Endothelial cell of umbilical vein (primary cell): Measurements from ENCODE around the gene SLC5A10. TPM values are rescaled to one million over a fixed set of nuclear protein-coding genes. Genes with fewer than 3 reads are reported as not detected.
"Not testable (repeated sequence)": the region's sequence is repeated elsewhere in the genome, so short reads cannot be mapped to it uniquely, and the experiment has no call there.

Experiments used
- BruUV-seq: library from RNA; stranded (reverse); fragments of 400-500 nt; replicated peaks from 2 replicates; lab custom pipeline; 2021; lab: Mats Ljungman, UMichigan
- CTCF ChIA-PET: fragments of 300-600, 350-600 bp; sonication (Branson Sonifier 250); formaldehyde crosslinking; loops from one replicate; lab custom pipeline; 2021; ENCODE audit warnings: antibody characterized with exemption, inconsistent platforms; lab: Charles Lee
- POLR2A ChIA-PET: fragments of 300-600, 350-600 bp; sonication (Branson Sonifier 250); formaldehyde crosslinking; loops from one replicate; lab custom pipeline; 2021; ENCODE audit warnings: antibody characterized with exemption, inconsistent platforms; lab: Charles Lee
- DNase-seq: peaks from one replicate; pipeline ENCODE4 v3.0.0-alpha.2; 2011; ENCODE audit warnings: low read depth, low spot score
- FAIRE-seq: peaks from 2 replicates; lab custom pipeline; 2011; peaks lifted over from hg19 to GRCh38; lab: Jason Lieb, UNC
- H2AFZ ChIP-seq: 2 replicates; pipeline ENCODE4 v1.6.0; 2012; ENCODE audit warnings: low read depth, low read length, control low read depth, inconsistent platforms
- H3K27ac ChIP-seq: 2 replicates; pipeline ENCODE4 v1.5.1; 2011; ENCODE audit warnings: low read depth, mild to moderate bottlenecking, control low read depth, low read length, moderate library complexity; ENCODE audit not compliant: insufficient read depth
- H3K27me3 ChIP-seq, 2 experiments: 2 replicates each; pipeline versions ENCODE4 v1.6.0 to v1.6.1; 2011; ENCODE audit warnings: low read length in 2 of 2, mixed read lengths in 1 of 2; ENCODE audit not compliant: control insufficient read depth in 2 of 2, insufficient read depth in 2 of 2
- H3K36me3 ChIP-seq, 2 experiments: 2 replicates in 1 of 2; 3 replicates in 1 of 2; pipeline ENCODE4 v1.5.1; 2011; ENCODE audit warnings: low read length in 2 of 2, mild to moderate bottlenecking in 1 of 2, moderate library complexity in 1 of 2; ENCODE audit not compliant: control insufficient read depth in 2 of 2, insufficient read depth in 2 of 2; ENCODE audit errors: extremely low read depth in 1 of 2
- H3K4me1 ChIP-seq: 3 replicates; pipeline ENCODE4 v1.5.1; 2011; ENCODE audit warnings: mild to moderate bottlenecking, low read length; ENCODE audit not compliant: control insufficient read depth, insufficient read depth; ENCODE audit errors: extremely low read depth
- H3K4me2 ChIP-seq: 2 replicates; pipeline ENCODE4 v1.6.1; 2011; ENCODE audit warnings: low read length, control low read depth, mixed read lengths; ENCODE audit not compliant: insufficient read depth
- H3K4me3 ChIP-seq, 3 experiments: fragments of 200-600 bp in 1 of 3; sonication (generic), shearing (Covaris generic) in 1 of 3; replicated peaks in 1 of 3; 2 replicates each; pipeline ENCODE4 v1.5.1; 2011 to 2016; ENCODE audit warnings: control low read depth in 3 of 3, low read length in 3 of 3, mild to moderate bottlenecking in 2 of 3, inconsistent platforms in 1 of 3, low read depth in 1 of 3, moderate library complexity in 1 of 3; ENCODE audit not compliant: insufficient read depth in 1 of 3
- H3K79me2 ChIP-seq: 2 replicates; pipeline ENCODE4 v1.6.0; 2012; ENCODE audit warnings: low read length, inconsistent platforms; ENCODE audit not compliant: control insufficient read depth, insufficient read depth
- H3K9ac ChIP-seq: replicated peaks from 2 replicates; pipeline ENCODE3; 2011; ENCODE audit warnings: low read length, control low read depth; ENCODE audit not compliant: insufficient read depth; ENCODE audit errors: extremely low read depth
- H3K9me1 ChIP-seq: replicated peaks from 3 replicates; pipeline ENCODE4 v1.6.0; 2011; ENCODE audit warnings: mild to moderate bottlenecking, low read length; ENCODE audit not compliant: control insufficient read depth, insufficient read depth; ENCODE audit errors: extremely low read depth
- H3K9me3 ChIP-seq: replicated peaks from 2 replicates; pipeline ENCODE4 v1.5.1; 2012; ENCODE audit warnings: low read length, inconsistent platforms; ENCODE audit not compliant: control insufficient read depth, insufficient read depth
- H4K20me1 ChIP-seq: replicated peaks from 2 replicates; pipeline ENCODE3; 2011; ENCODE audit warnings: mild to moderate bottlenecking, low read length; ENCODE audit not compliant: control insufficient read depth, insufficient read depth; ENCODE audit errors: extremely low read depth
- dilution Hi-C: fragments of 300-500 bp; cut with MboI; formaldehyde crosslinking; loops from one replicate; pipeline ENCODE4 v1.15.0; 2019; ENCODE audit warnings: low sequenced_read_pairs; ENCODE audit not compliant: extremely low pct_ligation_motif_present
- intact Hi-C: fragments of 100-400 bp; cut with micrococcal nuclease; formaldehyde crosslinking; loops from one replicate; pipeline ENCODE4 v1.10.0; 2022
- polyA plus RNA-seq, 4 experiments: library from polyadenylated mRNA; depleted of rRNA in 3 of 4; stranded (reverse) in 3 of 4; unstranded in 1 of 4; fragments of >200 nt; gene quantifications; 2 replicates each; pipeline versions ENCODE4 v1.2.1 to v1.2.3, GENCODE V29; 2011 to 2012; ENCODE audit warnings: missing spikeins in 1 of 4
- total RNA-seq: library from RNA; stranded (reverse); gene quantifications from 2 replicates; pipeline ENCODE4 v1.2.3, GENCODE V29; 2021

The SLC5A10 gene
- total and polyA plus RNA-seq, 2 donors (not counting 3 experiments of a cell fraction or from before 2014, with no cell fraction given), result not detected

GRCh38 chr17:19029740-19030139 is 77.8 kb downstream of the SLC5A10 start:
- H3K4me2 ChIP-seq, H3K4me3 ChIP-seq, H3K36me3 ChIP-seq, H3K9ac ChIP-seq, H3K9me3 ChIP-seq, H3K4me1 ChIP-seq, H3K27me3 ChIP-seq, H3K27ac ChIP-seq, H3K9me1 ChIP-seq, H2AFZ ChIP-seq, POLR2A ChIA-PET, H3K79me2 ChIP-seq, intact Hi-C loops, CTCF ChIA-PET, dilution Hi-C loops, BruUV-seq, DNase-seq, H4K20me1 ChIP-seq: not testable (repeated sequence)
- peak; percentile 82 for FAIRE-seq

- H3K9me1 ChIP-seq, H3K27me3 ChIP-seq, FAIRE-seq, dilution Hi-C loops, H3K9ac ChIP-seq, H3K4me1 ChIP-seq, H3K36me3 ChIP-seq, POLR2A ChIA-PET, H3K4me3 ChIP-seq, H3K4me2 ChIP-seq, CTCF ChIA-PET, intact Hi-C loops, BruUV-seq, H4K20me1 ChIP-seq, H2AFZ ChIP-seq, H3K79me2 ChIP-seq, DNase-seq, H3K9me3 ChIP-seq, H3K27ac ChIP-seq: not testable (repeated sequence)
Measured at GRCh38 chr17:19030771-19031449, 78.9 kb downstream of the SLC5A10 start.
